ENCODE results near the gene MST1.

- no peak for TF ChIP-seq CTCF (IDR thresholded peaks at IDR 0.05)
- no peak for TF ChIP-seq EP300 (IDR thresholded peaks at IDR 0.05)
- no peak for TF ChIP-seq POLR2AphosphoS5 (IDR thresholded peaks at IDR 0.05)
These were observed 25.4 kb downstream of the MST1 start for GRCh38 chr3:49663831-49664230.
